ENCODE results near the gene MYO18A.

DNA sequence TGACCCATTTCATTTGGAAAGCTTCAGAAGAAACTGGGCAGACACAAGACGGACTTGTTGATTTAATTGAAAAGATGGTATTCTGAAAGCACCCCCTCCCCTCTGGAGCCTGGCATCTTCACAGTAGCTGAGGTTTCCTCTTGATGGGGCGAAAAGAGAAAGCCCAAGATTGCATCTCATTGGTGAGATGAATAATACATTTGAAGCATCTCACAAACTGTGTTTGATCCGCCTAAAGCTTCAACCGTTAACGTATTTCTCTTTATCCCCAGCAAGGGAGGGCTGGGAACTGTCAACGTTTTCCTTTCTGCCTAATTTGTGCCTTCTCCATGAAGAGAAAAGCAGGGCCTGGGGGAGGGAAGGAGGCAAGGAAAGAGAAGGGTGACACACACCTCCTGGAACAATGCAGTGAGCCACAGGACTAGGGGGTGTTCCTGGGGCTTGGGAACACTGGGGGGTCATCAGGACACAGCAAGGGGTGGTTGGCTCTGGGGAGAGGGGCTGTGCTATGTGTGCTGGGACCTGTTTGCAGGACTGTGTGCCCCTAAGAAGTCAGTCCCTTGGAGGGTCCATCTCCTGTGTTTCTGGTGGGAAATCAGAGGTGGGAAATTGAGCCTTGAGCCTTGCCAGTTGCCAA, 155.8 kb downstream of the MYO18A start:
- TF ChIP-seq, protein P1, sequence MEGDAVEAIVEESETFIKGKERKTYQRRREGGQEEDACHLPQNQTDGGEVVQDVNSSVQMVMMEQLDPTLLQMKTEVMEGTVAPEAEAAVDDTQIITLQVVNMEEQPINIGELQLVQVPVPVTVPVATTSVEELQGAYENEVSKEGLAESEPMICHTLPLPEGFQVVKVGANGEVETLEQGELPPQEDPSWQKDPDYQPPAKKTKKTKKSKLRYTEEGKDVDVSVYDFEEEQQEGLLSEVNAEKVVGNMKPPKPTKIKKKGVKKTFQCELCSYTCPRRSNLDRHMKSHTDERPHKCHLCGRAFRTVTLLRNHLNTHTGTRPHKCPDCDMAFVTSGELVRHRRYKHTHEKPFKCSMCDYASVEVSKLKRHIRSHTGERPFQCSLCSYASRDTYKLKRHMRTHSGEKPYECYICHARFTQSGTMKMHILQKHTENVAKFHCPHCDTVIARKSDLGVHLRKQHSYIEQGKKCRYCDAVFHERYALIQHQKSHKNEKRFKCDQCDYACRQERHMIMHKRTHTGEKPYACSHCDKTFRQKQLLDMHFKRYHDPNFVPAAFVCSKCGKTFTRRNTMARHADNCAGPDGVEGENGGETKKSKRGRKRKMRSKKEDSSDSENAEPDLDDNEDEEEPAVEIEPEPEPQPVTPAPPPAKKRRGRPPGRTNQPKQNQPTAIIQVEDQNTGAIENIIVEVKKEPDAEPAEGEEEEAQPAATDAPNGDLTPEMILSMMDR (IDR thresholded peaks at IDR 0.05; ENCODE audit: low read length): no peak
- TF ChIP-seq EZH2phosphoT487 (IDR thresholded peaks at IDR 0.05; ENCODE audit: low read length) (no peak), EZH2 (optimal IDR thresholded peaks at IDR 0.05; ENCODE audit: low read depth, low read length) (no peak)
